Prostate gland (tissue), 2 donors: ENCODE measurements around the gene TRIM25.

Experiments used
- POLR2A ChIP-seq: fragments of 450-650 bp; IDR thresholded peaks from one replicate; pipeline ENCODE4 v1.6.1; 2016; ENCODE audit warnings: antibody characterized with exemption, mild to moderate bottlenecking
- TF ChIP-seq, protein P1 (sequence below), 4 experiments: fragments of 200-600 bp in 2 of 4; fragments of 450-650 bp in 2 of 4; sonication (generic) in 2 of 4; IDR thresholded peaks; 1 replicate in 3 of 4; 2 replicates in 1 of 4; pipeline ENCODE4 v1.5.1; 2016 to 2019; ENCODE audit warnings: antibody characterized with exemption in 4 of 4, mild to moderate bottlenecking in 2 of 4, moderate library complexity in 2 of 4

DNA sequence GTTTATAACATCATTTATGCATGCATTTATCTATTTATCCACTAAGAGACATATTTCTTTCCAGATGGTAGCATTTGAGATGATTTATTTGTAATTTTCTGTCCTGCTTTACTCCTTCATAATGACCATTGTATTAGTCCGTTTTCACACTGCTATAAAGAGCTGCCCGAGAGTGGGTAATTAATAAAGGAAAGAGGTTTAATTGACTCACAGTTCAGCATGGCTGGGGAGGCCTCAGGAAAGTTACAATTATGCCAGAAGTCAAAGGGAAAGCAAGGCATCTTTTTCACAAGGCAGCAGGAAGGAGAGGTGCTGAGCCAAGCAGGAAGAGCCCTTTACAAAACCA is 28.6 kb downstream of the TRIM25 start:
- TF ChIP-seq POLR2A, result no peak
- TF ChIP-seq, protein P1, sequence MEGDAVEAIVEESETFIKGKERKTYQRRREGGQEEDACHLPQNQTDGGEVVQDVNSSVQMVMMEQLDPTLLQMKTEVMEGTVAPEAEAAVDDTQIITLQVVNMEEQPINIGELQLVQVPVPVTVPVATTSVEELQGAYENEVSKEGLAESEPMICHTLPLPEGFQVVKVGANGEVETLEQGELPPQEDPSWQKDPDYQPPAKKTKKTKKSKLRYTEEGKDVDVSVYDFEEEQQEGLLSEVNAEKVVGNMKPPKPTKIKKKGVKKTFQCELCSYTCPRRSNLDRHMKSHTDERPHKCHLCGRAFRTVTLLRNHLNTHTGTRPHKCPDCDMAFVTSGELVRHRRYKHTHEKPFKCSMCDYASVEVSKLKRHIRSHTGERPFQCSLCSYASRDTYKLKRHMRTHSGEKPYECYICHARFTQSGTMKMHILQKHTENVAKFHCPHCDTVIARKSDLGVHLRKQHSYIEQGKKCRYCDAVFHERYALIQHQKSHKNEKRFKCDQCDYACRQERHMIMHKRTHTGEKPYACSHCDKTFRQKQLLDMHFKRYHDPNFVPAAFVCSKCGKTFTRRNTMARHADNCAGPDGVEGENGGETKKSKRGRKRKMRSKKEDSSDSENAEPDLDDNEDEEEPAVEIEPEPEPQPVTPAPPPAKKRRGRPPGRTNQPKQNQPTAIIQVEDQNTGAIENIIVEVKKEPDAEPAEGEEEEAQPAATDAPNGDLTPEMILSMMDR (IDR thresholded peaks at IDR 0.05), result no peak
